Kidney glomerular epithelial cell (primary cell): Measurements from ENCODE around the gene TMEM273.
"Not testable (repeated sequence)": the region's sequence is repeated elsewhere in the genome, so short reads cannot be mapped to it uniquely, and the experiment has no call there.

ENCODE experiments used
- DNase-seq: peaks from one replicate; lab custom pipeline; 2025; lab: John Stamatoyannopoulos, UW

The TMEM273 gene

GRCh38 chr10:49204119-49204518 is 15.9 kb upstream of the TMEM273 start:
- DNase-seq: no peak

GRCh38 chr10:49202266-49202665 is 14.1 kb upstream of the TMEM273 start:
- no peak for DNase-seq

- DNase-seq: no peak
Measured at GRCh38 chr10:49200854-49201253, 12.7 kb upstream of the TMEM273 start.

GRCh38 chr10:49197171-49197570 is 9.0 kb upstream of the TMEM273 start:
- no peak for DNase-seq

GRCh38 chr10:49195864-49196263 is 7.7 kb upstream of the TMEM273 start:
- not testable (repeated sequence) for DNase-seq

GRCh38 chr10:49194212-49194920 is 6.2 kb upstream of the TMEM273 start:
- no peak for DNase-seq

GRCh38 chr10:49191349-49191748 is 3.2 kb upstream of the TMEM273 start:
- DNase-seq: no peak

- DNase-seq: no peak
Measured at GRCh38 chr10:49189422-49189821, 1.2 kb upstream of the TMEM273 start.

- DNase-seq: peak; percentile 11
Measured at GRCh38 chr10:49187044-49187484, 1.1 kb downstream of the TMEM273 start.

- DNase-seq: no peak
Measured at GRCh38 chr10:49186613-49187012, 1.6 kb downstream of the TMEM273 start.

GRCh38 chr10:49185213-49185612 is 3.0 kb downstream of the TMEM273 start:
- no peak for DNase-seq

GRCh38 chr10:49184642-49185111 is 3.5 kb downstream of the TMEM273 start:
- DNase-seq: no peak

GRCh38 chr10:49183596-49184542 is 4.3 kb downstream of the TMEM273 start:
- no peak for DNase-seq

- DNase-seq: no peak
Measured at GRCh38 chr10:49182776-49183175, 5.4 kb downstream of the TMEM273 start.

- DNase-seq: no peak
Measured at GRCh38 chr10:49180444-49180860, 7.7 kb downstream of the TMEM273 start.

- DNase-seq: no peak
Measured at GRCh38 chr10:49179699-49180443, 8.3 kb downstream of the TMEM273 start.

GRCh38 chr10:49178489-49179471 is 9.4 kb downstream of the TMEM273 start:
- DNase-seq: no peak

GRCh38 chr10:49177391-49178355 is 10.5 kb downstream of the TMEM273 start:
- DNase-seq: peak; percentile 70
